Amygdala (tissue), 56 donors: ENCODE data around the gene HK2.
"Not testable (repeated sequence)": the region's sequence is repeated elsewhere in the genome, so short reads cannot be mapped to it uniquely, and the experiment has no call there.

Experiments
- DNase-seq, 56 donors: peaks; one replicate each; lab custom pipeline; 2025; lab: John Stamatoyannopoulos, UW

The HK2 gene

GRCh38 chr2:74833418-74834233 lies at the start of gene HK2:
HK2 (plus strand) TSS chr2:74834127; CDS start chr2:74834581, 454 bp downstream.
- DNase-seq: peak in 51 of 56 donors; percentile 16 to 89 (median 57)

GRCh38 chr2:74789271-74789670 lies 44.7 kb upstream of the HK2 start:
- no peak for DNase-seq

GRCh38 chr2:74792282-74792681 lies 41.6 kb upstream of the HK2 start:
- no peak for DNase-seq

- not testable (repeated sequence) for DNase-seq
These were observed 39.0 kb upstream of the HK2 start for GRCh38 chr2:74794878-74795277.

GRCh38 chr2:74806355-74806839 lies 27.5 kb upstream of the HK2 start:
- DNase-seq: no peak

- DNase-seq: no peak
These were observed 27.0 kb upstream of the HK2 start for GRCh38 chr2:74806920-74807319.

GRCh38 chr2:74812787-74813590 lies 20.9 kb upstream of the HK2 start:
- no peak for DNase-seq

GRCh38 chr2:74814102-74814501 lies 19.8 kb upstream of the HK2 start:
- DNase-seq: no peak

- peak in 3 of 56 donors; percentile 5 to 25 (median 11) for DNase-seq
These were observed 18.0 kb upstream of the HK2 start for GRCh38 chr2:74815941-74816340.

GRCh38 chr2:74816540-74817303 lies 17.2 kb upstream of the HK2 start:
- no peak for DNase-seq

- no peak for DNase-seq
These were observed 16.6 kb upstream of the HK2 start for GRCh38 chr2:74817304-74817675.

GRCh38 chr2:74819702-74820101 lies 14.2 kb upstream of the HK2 start:
- DNase-seq: no peak

GRCh38 chr2:74821177-74822126 lies 12.5 kb upstream of the HK2 start:
- no peak for DNase-seq

GRCh38 chr2:74822771-74823566 lies 11.0 kb upstream of the HK2 start:
- DNase-seq: peak in 6 of 56 donors; percentile 11 to 18 (median 16)

- no peak for DNase-seq
These were observed 9.2 kb upstream of the HK2 start for GRCh38 chr2:74824679-74825078.

- DNase-seq: no peak
These were observed 5.4 kb upstream of the HK2 start for GRCh38 chr2:74828543-74828942.

GRCh38 chr2:74831693-74832530 lies 2.0 kb upstream of the HK2 start:
- no peak for DNase-seq
